ENCODE results near the gene C5AR1. TPM values are rescaled to one million over a fixed set of nuclear protein-coding genes. Genes with fewer than 3 reads are reported as not detected.
"Not testable (repeated sequence)": the region's sequence is repeated elsewhere in the genome, so short reads cannot be mapped to it uniquely, and the experiment has no call there.

C5AR1 gene
- total and polyA plus RNA-seq, 4 donors = 1.8 to 5.3 (median 3.2) TPM

DNA sequence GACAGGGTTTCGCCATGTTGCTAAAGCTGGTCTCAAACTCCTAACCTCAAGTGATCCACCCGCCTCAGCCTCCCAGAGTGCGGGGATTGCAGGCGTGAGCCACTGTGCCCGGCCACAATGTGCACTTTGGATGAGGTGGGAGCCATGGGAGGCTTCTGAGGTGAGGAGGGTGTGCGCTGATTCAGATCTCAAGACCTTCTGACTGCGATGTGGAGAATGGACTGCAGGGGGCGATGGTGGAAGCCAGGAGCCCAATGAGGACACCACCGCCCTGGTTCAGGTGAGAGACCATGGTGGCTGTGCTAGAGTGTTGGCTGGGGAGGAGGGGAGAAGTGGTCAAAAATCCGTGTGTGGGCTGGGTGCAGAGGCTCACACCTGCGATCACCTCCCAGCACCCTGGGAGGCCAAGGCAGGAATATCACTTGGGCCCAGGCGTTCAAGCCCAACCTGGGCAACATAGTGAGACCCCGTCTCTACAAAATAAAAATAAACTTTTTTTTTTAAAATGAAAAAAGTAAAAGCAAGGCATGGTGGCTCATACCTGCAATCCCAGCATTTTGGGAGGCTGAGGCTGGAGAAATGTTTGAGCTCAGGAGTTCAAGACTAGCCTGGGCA, 29.4 kb upstream of the C5AR1 start:
- H3K4me3 ChIP-seq (ENCODE audit: low read depth in 1 of 3, low read length in 3 of 3) = no peak overlapping the region
- no peak overlapping the region for H3K27ac ChIP-seq (ENCODE audit: low read depth in 1 of 2, low read length in 2 of 2)
- WGBS = 90% methylated on average over 13 of the region's 13 CpGs
- no peaks in the 10 kb centered on the region for H3K36me3 ChIP-seq (ENCODE audit: control insufficient read depth in 4 of 4, insufficient read depth in 3 of 4, low read depth in 1 of 4, low read length in 3 of 4)
- peak; percentile 55 for DNase-seq (ENCODE audit: low spot score)
- H3K27me3 ChIP-seq (ENCODE audit: control insufficient read depth in 4 of 4, insufficient read depth in 4 of 4, low read length in 3 of 4) = no peaks in the 10 kb centered on the region
- H3K4me1 ChIP-seq (ENCODE audit: control insufficient read depth in 4 of 4, insufficient read depth in 4 of 4, low read length in 3 of 4) = peaks cover 0 to 6% (median under 1%) of the 10 kb centered on the region in 4 donors
- no peak overlapping the region for H3K9ac ChIP-seq (ENCODE audit: low read depth in 1 of 2, low read length in 2 of 2)
- H3K9me3 ChIP-seq (ENCODE audit: control insufficient read depth in 4 of 4, low read length in 3 of 4) = no peaks in the 10 kb centered on the region
- no peak for TF ChIP-seq FOXA2 (IDR thresholded peaks at IDR 0.05)
- TF ChIP-seq RAD21 (IDR thresholded peaks at IDR 0.05) = peak in 1 of 2 donors; percentile 57
- TF ChIP-seq, protein P1, sequence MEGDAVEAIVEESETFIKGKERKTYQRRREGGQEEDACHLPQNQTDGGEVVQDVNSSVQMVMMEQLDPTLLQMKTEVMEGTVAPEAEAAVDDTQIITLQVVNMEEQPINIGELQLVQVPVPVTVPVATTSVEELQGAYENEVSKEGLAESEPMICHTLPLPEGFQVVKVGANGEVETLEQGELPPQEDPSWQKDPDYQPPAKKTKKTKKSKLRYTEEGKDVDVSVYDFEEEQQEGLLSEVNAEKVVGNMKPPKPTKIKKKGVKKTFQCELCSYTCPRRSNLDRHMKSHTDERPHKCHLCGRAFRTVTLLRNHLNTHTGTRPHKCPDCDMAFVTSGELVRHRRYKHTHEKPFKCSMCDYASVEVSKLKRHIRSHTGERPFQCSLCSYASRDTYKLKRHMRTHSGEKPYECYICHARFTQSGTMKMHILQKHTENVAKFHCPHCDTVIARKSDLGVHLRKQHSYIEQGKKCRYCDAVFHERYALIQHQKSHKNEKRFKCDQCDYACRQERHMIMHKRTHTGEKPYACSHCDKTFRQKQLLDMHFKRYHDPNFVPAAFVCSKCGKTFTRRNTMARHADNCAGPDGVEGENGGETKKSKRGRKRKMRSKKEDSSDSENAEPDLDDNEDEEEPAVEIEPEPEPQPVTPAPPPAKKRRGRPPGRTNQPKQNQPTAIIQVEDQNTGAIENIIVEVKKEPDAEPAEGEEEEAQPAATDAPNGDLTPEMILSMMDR (IDR thresholded peaks at IDR 0.05; ENCODE audit: low read depth, low read length, missing input control) = peak; percentile 32

GRCh38 chr19:47283405-47284059, 26.1 kb upstream of the C5AR1 start:
- 78% methylated on average over 10 of the region's 10 CpGs for WGBS
- no peak for DNase-seq (ENCODE audit: low spot score)
- no peaks in the 10 kb centered on the region for H3K27me3 ChIP-seq (ENCODE audit: control insufficient read depth in 4 of 4, insufficient read depth in 4 of 4, low read length in 3 of 4)
- TF ChIP-seq JUND (IDR thresholded peaks at IDR 0.05) (no peak), RAD21 (IDR thresholded peaks at IDR 0.05) (no peak)
- no peak overlapping the region for H3K27ac ChIP-seq (ENCODE audit: low read depth in 1 of 2, low read length in 2 of 2)
- no peaks in the 10 kb centered on the region for H3K9me3 ChIP-seq (ENCODE audit: control insufficient read depth in 4 of 4, low read length in 3 of 4)
- no peaks in the 10 kb centered on the region for H3K4me1 ChIP-seq (ENCODE audit: control insufficient read depth in 4 of 4, insufficient read depth in 4 of 4, low read length in 3 of 4)
- no peaks in the 10 kb centered on the region for H3K36me3 ChIP-seq (ENCODE audit: control insufficient read depth in 4 of 4, insufficient read depth in 3 of 4, low read depth in 1 of 4, low read length in 3 of 4)
- no peak overlapping the region for H3K4me3 ChIP-seq (ENCODE audit: low read depth in 1 of 3, low read length in 3 of 3)
- no peak overlapping the region for H3K9ac ChIP-seq (ENCODE audit: low read depth in 1 of 2, low read length in 2 of 2)

DNA sequence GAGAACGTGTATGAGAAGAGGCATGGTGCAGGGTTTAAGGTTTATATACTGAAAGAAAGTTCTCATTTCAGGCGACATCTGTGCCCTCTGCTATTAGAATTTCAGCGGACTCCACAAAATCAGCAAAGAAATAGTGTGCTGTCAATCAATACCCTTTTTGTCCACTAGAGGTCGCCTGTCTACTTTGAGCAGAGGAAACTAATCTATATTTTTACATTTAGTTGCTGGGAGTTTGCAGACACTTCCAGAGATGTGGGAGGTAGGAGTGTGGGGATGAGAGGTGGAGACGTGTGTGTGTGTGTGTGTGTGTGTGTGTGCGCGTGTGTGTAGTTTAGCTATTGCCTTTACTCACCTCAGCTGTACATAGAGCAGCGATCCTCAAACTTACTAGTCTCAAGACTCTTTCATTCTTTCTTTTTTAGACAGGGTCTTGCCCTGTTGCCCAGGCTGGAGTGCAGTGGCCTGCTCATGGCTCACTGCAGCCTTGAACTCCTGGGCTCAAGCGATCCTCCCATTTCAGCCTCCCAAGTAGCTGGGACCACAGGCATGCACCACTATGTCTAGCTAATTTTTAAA, 25.2 kb upstream of the C5AR1 start:
- DNase-seq (ENCODE audit: low spot score) = no peak
- TF ChIP-seq FOXA2 (IDR thresholded peaks at IDR 0.05) (no peak), RAD21 (IDR thresholded peaks at IDR 0.05) (peak; percentile 78 to 80)
- TF ChIP-seq, protein P1 (IDR thresholded peaks at IDR 0.05; ENCODE audit: low read depth, low read length, missing input control) = peak; percentile 96
- no peak overlapping the region for H3K4me3 ChIP-seq (ENCODE audit: low read depth in 1 of 3, low read length in 3 of 3)

GRCh38 chr19:47296036-47296435, 13.6 kb upstream of the C5AR1 start:
- Histone ChIP-seq H3K9ac (ENCODE audit: low read depth in 1 of 2, low read length in 2 of 2) (no peak overlapping the region), H3K4me3 (ENCODE audit: low read depth in 1 of 3, low read length in 3 of 3) (no peak overlapping the region), H3K9me3 (ENCODE audit: control insufficient read depth in 4 of 4, low read length in 3 of 4) (no peaks in the 10 kb centered on the region), H3K27me3 (ENCODE audit: control insufficient read depth in 4 of 4, insufficient read depth in 4 of 4, low read length in 3 of 4) (no peaks in the 10 kb centered on the region), H3K36me3 (ENCODE audit: control insufficient read depth in 4 of 4, insufficient read depth in 3 of 4, low read depth in 1 of 4, low read length in 3 of 4) (peaks cover 0 to 3% (median 2%) of the 10 kb centered on the region in 4 donors), H3K4me1 (ENCODE audit: control insufficient read depth in 4 of 4, insufficient read depth in 4 of 4, low read length in 3 of 4) (no peaks in the 10 kb centered on the region), H3K27ac (ENCODE audit: low read depth in 1 of 2, low read length in 2 of 2) (no peak overlapping the region)
- DNase-seq (ENCODE audit: low spot score) = peak; percentile 84
- no peak for TF ChIP-seq JUND (IDR thresholded peaks at IDR 0.05)
- TF ChIP-seq, protein P1 (IDR thresholded peaks at IDR 0.05; ENCODE audit: low read depth, low read length, missing input control) = peak; percentile 74
- TF ChIP-seq RAD21 (IDR thresholded peaks at IDR 0.05) = peak; percentile 85 to 90
- no peak for TF ChIP-seq MAX (IDR thresholded peaks at IDR 0.05)
- WGBS = 22% methylated on average over 12 of the region's 12 CpGs

More for the DNA sequence above, 25.2 kb upstream of the C5AR1 start:
- no peaks in the 10 kb centered on the region for H3K36me3 ChIP-seq (ENCODE audit: control insufficient read depth in 4 of 4, insufficient read depth in 3 of 4, low read depth in 1 of 4, low read length in 3 of 4)
- no peaks in the 10 kb centered on the region for H3K27me3 ChIP-seq (ENCODE audit: control insufficient read depth in 4 of 4, insufficient read depth in 4 of 4, low read length in 3 of 4)
- H3K27ac ChIP-seq (ENCODE audit: low read depth in 1 of 2, low read length in 2 of 2) = no peak overlapping the region
- H3K4me1 ChIP-seq (ENCODE audit: control insufficient read depth in 4 of 4, insufficient read depth in 4 of 4, low read length in 3 of 4) = peaks cover 0 to 5% (median 1%) of the 10 kb centered on the region in 4 donors
- WGBS = 27% methylated on average over 9 of the region's 9 CpGs
- no peaks in the 10 kb centered on the region for H3K9me3 ChIP-seq (ENCODE audit: control insufficient read depth in 4 of 4, low read length in 3 of 4)
- no peak overlapping the region for H3K9ac ChIP-seq (ENCODE audit: low read depth in 1 of 2, low read length in 2 of 2)

- not testable (repeated sequence) for H3K4me1 ChIP-seq (ENCODE audit: control insufficient read depth in 4 of 4, insufficient read depth in 4 of 4, low read length in 3 of 4); DNase-seq (ENCODE audit: low spot score)
- 95% methylated on average over 14 of the region's 14 CpGs for WGBS
Measured at GRCh38 chr19:47300867-47301266, 8.8 kb upstream of the C5AR1 start.

More at GRCh38 chr19:47300867-47301266, 8.8 kb upstream of the C5AR1 start:
- not testable (repeated sequence) for H3K27me3 ChIP-seq (ENCODE audit: control insufficient read depth in 4 of 4, insufficient read depth in 4 of 4, low read length in 3 of 4); H3K9ac ChIP-seq (ENCODE audit: low read depth in 1 of 2, low read length in 2 of 2); H3K36me3 ChIP-seq (ENCODE audit: control insufficient read depth in 4 of 4, insufficient read depth in 3 of 4, low read depth in 1 of 4, low read length in 3 of 4); H3K27ac ChIP-seq (ENCODE audit: low read depth in 1 of 2, low read length in 2 of 2); H3K4me3 ChIP-seq (ENCODE audit: low read depth in 1 of 3, low read length in 3 of 3); H3K9me3 ChIP-seq (ENCODE audit: control insufficient read depth in 4 of 4, low read length in 3 of 4)

Data from liver (tissue), 9 donors.